HepG2 (cell line): ENCODE data around the gene ZFPM1. TPM values are rescaled to one million over a fixed set of nuclear protein-coding genes. Genes with fewer than 3 reads are reported as not detected.

ENCODE experiments used
- CEBPG ChIP-seq: IDR thresholded peaks from 2 replicates; pipeline ENCODE4 v1.6.1; 2016
- FOXP1 ChIP-seq, 2 experiments: fragments of 450-650 bp in 1 of 2; IDR thresholded peaks; 2 replicates each; pipeline ENCODE4 v1.6.1; 2017 to 2018; ENCODE audit warnings: antibody characterized with exemption in 1 of 2
- GATAD2A ChIP-seq: IDR thresholded peaks from 2 replicates; pipeline ENCODE4 v1.6.1; 2016
- RBFOX2 ChIP-seq: fragments of 200-400 bp; formaldehyde crosslinking; IDR thresholded peaks from 2 replicates; pipeline ENCODE4 v1.6.1; 2017; ENCODE audit warnings: low read depth, mild to moderate bottlenecking, low read length
- REPIN1 ChIP-seq: sonication (generic); formaldehyde crosslinking; IDR thresholded peaks from 2 replicates; pipeline ENCODE4 v1.8.0; 2022; ENCODE audit warnings: missing genetic modification reagents, low read depth, mild to moderate bottlenecking, borderline replicate concordance
- SP140L ChIP-seq: sonication (generic); formaldehyde crosslinking; IDR thresholded peaks from 2 replicates; pipeline ENCODE4 v1.4.0; 2020; ENCODE audit warnings: missing genetic modification reagents, borderline replicate concordance
- TAF1 ChIP-seq: sonication (generic); formaldehyde crosslinking; IDR thresholded peaks from 2 replicates; pipeline ENCODE4 v1.4.0; 2020; ENCODE audit warnings: missing genetic modification reagents
- TAF15 ChIP-seq: fragments of 200-400 bp; formaldehyde crosslinking; IDR thresholded peaks from one replicate; pipeline ENCODE4 v1.6.1; 2018; ENCODE audit warnings: mild to moderate bottlenecking, low read depth, low read length; ENCODE audit not compliant: poor library complexity, severe bottlenecking
- ZC3H13 ChIP-seq: sonication (generic); formaldehyde crosslinking; IDR thresholded peaks from 2 replicates; pipeline ENCODE4 v1.8.1; 2023; ENCODE audit warnings: mild to moderate bottlenecking, missing genetic modification reagents, moderate library complexity
- ZIK1 ChIP-seq: sonication (generic); formaldehyde crosslinking; IDR thresholded peaks from 2 replicates; pipeline ENCODE4 v1.5.0; 2020; ENCODE audit warnings: mild to moderate bottlenecking, low read depth, missing genetic modification reagents, borderline replicate concordance
- ZNF20 ChIP-seq: sonication (generic); formaldehyde crosslinking; IDR thresholded peaks from 2 replicates; pipeline ENCODE4 v1.4.0; 2020; ENCODE audit warnings: mild to moderate bottlenecking, moderate library complexity, missing genetic modification reagents
- ZNF510 ChIP-seq: sonication (generic); formaldehyde crosslinking; IDR thresholded peaks from 2 replicates; pipeline ENCODE4 v1.4.0; 2020; ENCODE audit warnings: low read depth, mild to moderate bottlenecking, missing genetic modification reagents
- ZNF749 ChIP-seq: sonication (generic); formaldehyde crosslinking; IDR thresholded peaks from 2 replicates; pipeline ENCODE4 v1.8.0; 2022; ENCODE audit warnings: mild to moderate bottlenecking, missing genetic modification reagents, moderate library complexity, borderline replicate concordance
- polyA plus RNA-seq, 8 experiments: library from polyadenylated mRNA; depleted of rRNA in 3 of 8; stranded (reverse) in 7 of 8; unstranded in 1 of 8; fragments of >200 nt; fragmentation: Illumina TruSeq in 4 of 8; extraction: Trizol in 4 of 8; gene quantifications; 2 replicates each; pipeline versions ENCODE4 v1.2.1 to v1.2.3, GENCODE V29; 2011 to 2016; ENCODE audit warnings: low read depth in 4 of 8, missing spikeins in 1 of 8, mixed read lengths in 1 of 8; ENCODE audit not compliant: insufficient read depth in 1 of 8
- total RNA-seq, 5 experiments: library from RNA; depleted of rRNA; stranded (reverse); fragments of >200 nt; fragmentation: Illumina TruSeq; extraction: Trizol; gene quantifications; 2 replicates each; pipeline ENCODE4 v1.2.3, GENCODE V29; 2016; ENCODE audit warnings: low read depth in 1 of 5
- TF ChIP-seq, protein P1 (sequence below): sonication (generic); formaldehyde crosslinking; IDR thresholded peaks from 2 replicates; pipeline ENCODE4 v1.4.0; 2020; ENCODE audit warnings: missing genetic modification reagents, borderline replicate concordance
- TF ChIP-seq, protein P2 (sequence below): sonication (generic); formaldehyde crosslinking; IDR thresholded peaks from 2 replicates; pipeline ENCODE4 v1.8.0; 2023; ENCODE audit warnings: mild to moderate bottlenecking, missing genetic modification reagents
- TF ChIP-seq, protein P3 (sequence below): IDR thresholded peaks from 2 replicates; pipeline ENCODE4 v1.6.1; 2016; ENCODE audit warnings: low read depth, borderline replicate concordance
- TF ChIP-seq, protein P4 (sequence below): IDR thresholded peaks from 2 replicates; pipeline ENCODE4 v1.6.1; 2016; ENCODE audit warnings: mild to moderate bottlenecking, missing biosample characterization, missing genetic modification reagents
- TF ChIP-seq, protein P5 (sequence below), 2 experiments: IDR thresholded peaks; 2 replicates each; pipeline ENCODE4 v1.6.1; 2011 to 2012; ENCODE audit warnings: low read length in 2 of 2, borderline replicate concordance in 1 of 2, low read depth in 1 of 2, mild to moderate bottlenecking in 1 of 2, moderate library complexity in 1 of 2

Gene ZFPM1
- total and polyA plus RNA-seq, 2 of the 13 experiments (the other 11 are each of a cell fraction or from before 2014, with no cell fraction given): 1.3 to 3.8 TPM

DNA sequence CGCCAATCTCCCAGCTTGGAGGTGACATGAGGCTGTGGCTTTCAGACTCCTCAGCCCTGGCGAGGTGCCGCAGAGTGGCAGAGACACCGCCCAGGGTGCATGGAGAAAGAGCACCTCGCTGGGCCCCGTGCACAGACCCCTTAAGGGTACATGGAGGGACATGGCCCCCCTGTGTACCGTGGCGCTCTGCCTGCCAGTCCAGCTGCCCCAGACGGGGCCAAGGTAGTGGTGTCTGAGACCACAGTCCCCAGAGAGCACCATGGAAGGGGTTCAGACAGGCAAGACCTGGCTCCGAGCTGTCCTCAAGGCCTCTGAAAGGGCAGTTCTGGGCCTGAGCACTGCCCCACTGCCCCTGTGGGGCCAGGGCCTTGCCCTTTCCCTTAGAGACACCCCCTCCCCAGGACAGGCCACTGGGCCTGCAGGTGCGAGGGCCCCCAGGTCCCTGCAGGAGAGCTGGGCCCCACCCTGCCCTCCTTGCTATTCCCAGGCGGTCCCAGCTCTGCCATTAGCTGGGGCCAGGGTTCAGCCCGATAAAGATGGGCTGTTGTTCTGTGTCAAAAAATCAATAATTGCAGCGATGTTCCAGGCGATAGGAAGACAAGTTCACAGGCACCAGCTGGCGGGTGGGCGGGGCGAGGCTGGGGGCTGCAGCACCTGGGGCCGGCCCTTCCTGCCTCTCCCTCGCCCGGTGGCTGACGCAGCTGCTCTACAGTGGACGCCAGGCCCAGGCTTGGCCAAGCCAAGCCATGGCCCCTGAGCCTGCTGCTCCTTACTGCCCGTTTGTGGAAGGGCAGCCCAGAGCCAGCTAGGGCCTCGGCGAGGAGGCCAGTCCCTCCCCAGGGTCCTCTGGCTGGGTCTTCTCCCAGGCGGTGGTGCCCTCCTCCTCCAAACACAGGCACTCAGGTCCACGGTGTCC lies 51.7 kb downstream of the ZFPM1 start (continued):
- TF ChIP-seq, protein P1, sequence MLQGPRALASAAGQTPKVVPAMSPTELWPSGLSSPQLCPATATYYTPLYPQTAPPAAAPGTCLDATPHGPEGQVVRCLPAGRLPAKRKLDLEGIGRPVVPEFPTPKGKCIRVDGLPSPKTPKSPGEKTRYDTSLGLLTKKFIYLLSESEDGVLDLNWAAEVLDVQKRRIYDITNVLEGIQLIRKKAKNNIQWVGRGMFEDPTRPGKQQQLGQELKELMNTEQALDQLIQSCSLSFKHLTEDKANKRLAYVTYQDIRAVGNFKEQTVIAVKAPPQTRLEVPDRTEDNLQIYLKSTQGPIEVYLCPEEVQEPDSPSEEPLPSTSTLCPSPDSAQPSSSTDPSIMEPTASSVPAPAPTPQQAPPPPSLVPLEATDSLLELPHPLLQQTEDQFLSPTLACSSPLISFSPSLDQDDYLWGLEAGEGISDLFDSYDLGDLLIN (CRISPR knock-in tag): 0 out of 2 replicates have a peak, but pooled peaks have one; percentile 38
- TF ChIP-seq ZNF510 (CRISPR knock-in tag): 0 out of 2 replicates have a peak, but pooled peaks have one; percentile 66
- TF ChIP-seq, protein P2, sequence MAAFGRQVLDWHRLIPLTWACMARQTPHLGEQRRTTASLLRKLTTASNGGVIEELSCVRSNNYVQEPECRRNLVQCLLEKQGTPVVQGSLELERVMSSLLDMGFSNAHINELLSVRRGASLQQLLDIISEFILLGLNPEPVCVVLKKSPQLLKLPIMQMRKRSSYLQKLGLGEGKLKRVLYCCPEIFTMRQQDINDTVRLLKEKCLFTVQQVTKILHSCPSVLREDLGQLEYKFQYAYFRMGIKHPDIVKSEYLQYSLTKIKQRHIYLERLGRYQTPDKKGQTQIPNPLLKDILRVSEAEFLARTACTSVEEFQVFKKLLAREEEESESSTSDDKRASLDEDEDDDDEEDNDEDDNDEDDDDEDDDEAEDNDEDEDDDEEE (CRISPR knock-in tag): peak; percentile 62; the same call in 1 of the 2 replicates
- peak; percentile 69 for TF ChIP-seq CEBPG (CRISPR knock-in tag)
- 0 out of 2 replicates have a peak, but pooled peaks have one; percentile 68 for TF ChIP-seq SP140L (CRISPR knock-in tag)
- TF ChIP-seq, protein P3, sequence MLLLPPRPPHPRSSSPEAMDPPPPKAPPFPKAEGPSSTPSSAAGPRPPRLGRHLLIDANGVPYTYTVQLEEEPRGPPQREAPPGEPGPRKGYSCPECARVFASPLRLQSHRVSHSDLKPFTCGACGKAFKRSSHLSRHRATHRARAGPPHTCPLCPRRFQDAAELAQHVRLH: peak; percentile 73; the same call in 1 of the 2 replicates
- TF ChIP-seq FOXP1 (IDR thresholded peaks at IDR 0.05): peak; percentile 54; the same call in 1 of the 2 replicates
- TF ChIP-seq FOXP1 (CRISPR knock-in tag; IDR thresholded peaks at IDR 0.05): peak; percentile 91
- no peak for TF ChIP-seq ZNF20 (CRISPR knock-in tag)
- peak; percentile 82; the same call in 1 of the 2 replicates for TF ChIP-seq ZC3H13 (CRISPR knock-in tag)
- TF ChIP-seq ZIK1 (CRISPR knock-in tag): peak; percentile 70; the same call in 1 of the 2 replicates
- TF ChIP-seq GATAD2A (CRISPR knock-in tag): peak; percentile 96
- TF ChIP-seq, protein P4, sequence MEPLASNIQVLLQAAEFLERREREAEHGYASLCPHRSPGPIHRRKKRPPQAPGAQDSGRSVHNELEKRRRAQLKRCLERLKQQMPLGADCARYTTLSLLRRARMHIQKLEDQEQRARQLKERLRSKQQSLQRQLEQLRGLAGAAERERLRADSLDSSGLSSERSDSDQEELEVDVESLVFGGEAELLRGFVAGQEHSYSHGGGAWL (CRISPR knock-in tag): no peak; the same call in 1 of the 2 replicates
- TF ChIP-seq RBFOX2: peak; percentile 69
- peak; percentile 59 for TF ChIP-seq TAF15
- TF ChIP-seq, protein P5, sequence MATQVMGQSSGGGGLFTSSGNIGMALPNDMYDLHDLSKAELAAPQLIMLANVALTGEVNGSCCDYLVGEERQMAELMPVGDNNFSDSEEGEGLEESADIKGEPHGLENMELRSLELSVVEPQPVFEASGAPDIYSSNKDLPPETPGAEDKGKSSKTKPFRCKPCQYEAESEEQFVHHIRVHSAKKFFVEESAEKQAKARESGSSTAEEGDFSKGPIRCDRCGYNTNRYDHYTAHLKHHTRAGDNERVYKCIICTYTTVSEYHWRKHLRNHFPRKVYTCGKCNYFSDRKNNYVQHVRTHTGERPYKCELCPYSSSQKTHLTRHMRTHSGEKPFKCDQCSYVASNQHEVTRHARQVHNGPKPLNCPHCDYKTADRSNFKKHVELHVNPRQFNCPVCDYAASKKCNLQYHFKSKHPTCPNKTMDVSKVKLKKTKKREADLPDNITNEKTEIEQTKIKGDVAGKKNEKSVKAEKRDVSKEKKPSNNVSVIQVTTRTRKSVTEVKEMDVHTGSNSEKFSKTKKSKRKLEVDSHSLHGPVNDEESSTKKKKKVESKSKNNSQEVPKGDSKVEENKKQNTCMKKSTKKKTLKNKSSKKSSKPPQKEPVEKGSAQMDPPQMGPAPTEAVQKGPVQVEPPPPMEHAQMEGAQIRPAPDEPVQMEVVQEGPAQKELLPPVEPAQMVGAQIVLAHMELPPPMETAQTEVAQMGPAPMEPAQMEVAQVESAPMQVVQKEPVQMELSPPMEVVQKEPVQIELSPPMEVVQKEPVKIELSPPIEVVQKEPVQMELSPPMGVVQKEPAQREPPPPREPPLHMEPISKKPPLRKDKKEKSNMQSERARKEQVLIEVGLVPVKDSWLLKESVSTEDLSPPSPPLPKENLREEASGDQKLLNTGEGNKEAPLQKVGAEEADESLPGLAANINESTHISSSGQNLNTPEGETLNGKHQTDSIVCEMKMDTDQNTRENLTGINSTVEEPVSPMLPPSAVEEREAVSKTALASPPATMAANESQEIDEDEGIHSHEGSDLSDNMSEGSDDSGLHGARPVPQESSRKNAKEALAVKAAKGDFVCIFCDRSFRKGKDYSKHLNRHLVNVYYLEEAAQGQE (IDR thresholded peaks at IDR 0.05; ENCODE audit: borderline replicate concordance in 1 of 2, low read depth in 1 of 2, low read length in 2 of 2): peak in 1 of 2 experiments; percentile 65; a peak in 2 of 4 replicates
- TF ChIP-seq TAF1 (CRISPR knock-in tag): peak; percentile 52
- peak; percentile 46; the same call in 1 of the 2 replicates for TF ChIP-seq ZNF749 (CRISPR knock-in tag)
- TF ChIP-seq REPIN1 (CRISPR knock-in tag): peak; percentile 64
